Lung (tissue), 12 donors: ENCODE data around the gene FHAD1. TPM values are rescaled to one million over a fixed set of nuclear protein-coding genes. Genes with fewer than 3 reads are reported as not detected.

Source experiments
- ATAC-seq: fragments of 200-7000 bp; cut with Tn5 transposase; one replicate; pipeline ENCODE4 v1.9.1; 2020; ENCODE audit warnings: moderate number of reproducible peaks; ENCODE audit not compliant: insufficient read depth, low FRiP score
- DNase-seq, 3 donors: peaks; one replicate each; pipeline ENCODE4 v3.0.0-alpha.2; 2013 to 2017
- H3K27ac ChIP-seq, 2 donors: one replicate each; pipeline ENCODE4 v1.5.1; 2013; ENCODE audit warnings: mild to moderate bottlenecking in 2 of 2, moderate library complexity in 2 of 2, control low read depth in 1 of 2, inconsistent platforms in 1 of 2, low read depth in 1 of 2, low read length in 1 of 2
- H3K27me3 ChIP-seq, 3 donors: one replicate each; pipeline ENCODE4 v1.5.1; 2013; ENCODE audit warnings: low read length in 2 of 3; ENCODE audit not compliant: control insufficient read depth in 3 of 3, insufficient read depth in 3 of 3
- H3K36me3 ChIP-seq, 4 donors: one replicate each; pipeline ENCODE4 v1.5.1; 2013; ENCODE audit warnings: low read length in 4 of 4, mild to moderate bottlenecking in 1 of 4, moderate library complexity in 1 of 4; ENCODE audit not compliant: control insufficient read depth in 4 of 4, insufficient read depth in 4 of 4
- H3K4me1 ChIP-seq, 5 donors: one replicate each; pipeline ENCODE4 v1.5.1; 2013; ENCODE audit warnings: low read length in 5 of 5, mild to moderate bottlenecking in 2 of 5, moderate library complexity in 1 of 5; ENCODE audit not compliant: control insufficient read depth in 5 of 5, insufficient read depth in 5 of 5
- H3K4me3 ChIP-seq: one replicate; pipeline ENCODE4 v1.5.1; 2013; ENCODE audit warnings: mild to moderate bottlenecking, control low read depth, moderate library complexity
- H3K9ac ChIP-seq, 2 donors: one replicate each; pipeline ENCODE4 v1.5.1; 2013; ENCODE audit warnings: low read length in 2 of 2, control low read depth in 1 of 2; ENCODE audit not compliant: insufficient read depth in 1 of 2
- H3K9me3 ChIP-seq, 4 donors: one replicate each; pipeline ENCODE4 v1.5.1; 2013; ENCODE audit warnings: low read length in 3 of 4, mild to moderate bottlenecking in 1 of 4, moderate library complexity in 1 of 4; ENCODE audit not compliant: control insufficient read depth in 4 of 4, insufficient read depth in 3 of 4
- CTCF ChIP-seq: IDR thresholded peaks from 2 replicates; pipeline ENCODE4 v1.5.1; 2012; ENCODE audit warnings: mild to moderate bottlenecking; ENCODE audit errors: control extremely low read depth, extremely low read depth
- WGBS, 2 donors: extraction: QIAGEN DNeasy Blood & Tissue Kit; methylation state at CpG; one replicate each; pipeline ENCODE4 v1.1.7; 2013; 5-methylcytosine and 5-hydroxymethylcytosine counted together
- polyA plus RNA-seq, 2 donors: library from polyadenylated mRNA; stranded (reverse); fragments of 200-250 nt; gene quantifications; one replicate each; pipeline ENCODE4 v1.2.1, GENCODE V29; 2013
- total RNA-seq, 2 donors: library from RNA; depleted of rRNA in 1 of 2; stranded (reverse); fragments of >200 nt in 1 of 2; gene quantifications; one replicate each; pipeline ENCODE4 v1.2.1, GENCODE V29; 2014 to 2021
- donor health status: control.
- donor health status: control.
- donor health status: Bipolar disorder and iron deficiency.
- donor health status: healthy.
- donor health status: DM: yes; HTN: yes; CAD: no.

FHAD1 gene
- total and polyA plus RNA-seq, 4 donors: 4.4 to 25.9 (median 9.2) TPM

DNA sequence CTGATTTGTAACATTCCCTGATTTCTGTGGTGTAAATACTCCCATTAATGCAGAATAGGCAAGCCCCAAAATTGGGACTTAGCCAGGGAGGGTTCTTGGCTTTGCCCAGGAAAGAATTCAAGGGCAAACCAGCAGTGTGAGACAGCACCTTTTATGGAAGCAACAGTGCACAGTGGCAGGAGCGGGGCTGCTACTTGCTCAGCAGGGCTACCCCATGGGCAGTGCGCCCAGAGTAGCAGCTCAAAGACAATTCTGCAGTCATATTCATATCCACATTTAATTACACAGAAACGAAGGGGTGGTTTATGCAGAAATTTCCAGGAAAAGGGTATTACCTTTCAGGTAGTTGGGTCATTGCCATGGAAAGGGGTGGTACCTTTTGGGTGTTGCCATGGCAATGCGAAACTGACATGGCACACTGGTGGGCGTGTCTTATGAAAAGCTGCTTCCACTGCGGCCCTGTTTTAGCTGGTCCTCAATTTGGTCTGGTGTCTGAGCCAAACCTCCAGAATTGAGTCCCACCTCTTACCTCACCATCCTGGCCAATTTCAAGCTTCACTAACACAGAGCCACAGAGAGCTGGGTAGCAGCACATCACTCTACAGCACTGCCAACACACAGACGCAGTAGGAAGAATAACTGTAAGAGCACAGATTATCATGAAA is 35.9 kb downstream of the FHAD1 start:
- WGBS, 2 donors: 92 to 95% methylated on average over 7 of the region's 7 CpGs
- DNase-seq (no peak), ATAC-seq (no peak)
- TF ChIP-seq CTCF: no peak
- Histone ChIP-seq H3K4me3 (no peak overlapping the region), H3K4me1 (peaks cover 0 to 6% (median 2%) of the 10 kb centered on the region in 5 donors), H3K27me3 (no peaks in the 10 kb centered on the region), H3K9ac (no peak overlapping the region), H3K27ac (no peak overlapping the region), H3K36me3 (no peaks in the 10 kb centered on the region), H3K9me3 (no peaks in the 10 kb centered on the region)

GRCh38 chr1:15283526-15283925 is 36.5 kb downstream of the FHAD1 start:
- no peak for DNase-seq
- H3K36me3 ChIP-seq: no peaks in the 10 kb centered on the region
- peaks cover 0 to 6% (median 2%) of the 10 kb centered on the region in 5 donors for H3K4me1 ChIP-seq
- ATAC-seq: no peak
- no peak overlapping the region for H3K4me3 ChIP-seq
- no peaks in the 10 kb centered on the region for H3K27me3 ChIP-seq
- H3K9ac ChIP-seq: no peak overlapping the region
- TF ChIP-seq CTCF: no peak
- H3K9me3 ChIP-seq: no peaks in the 10 kb centered on the region
- WGBS, 2 donors: 93 to 100% methylated on average over 2 of the region's 2 CpGs
- no peak overlapping the region for H3K27ac ChIP-seq

DNA sequence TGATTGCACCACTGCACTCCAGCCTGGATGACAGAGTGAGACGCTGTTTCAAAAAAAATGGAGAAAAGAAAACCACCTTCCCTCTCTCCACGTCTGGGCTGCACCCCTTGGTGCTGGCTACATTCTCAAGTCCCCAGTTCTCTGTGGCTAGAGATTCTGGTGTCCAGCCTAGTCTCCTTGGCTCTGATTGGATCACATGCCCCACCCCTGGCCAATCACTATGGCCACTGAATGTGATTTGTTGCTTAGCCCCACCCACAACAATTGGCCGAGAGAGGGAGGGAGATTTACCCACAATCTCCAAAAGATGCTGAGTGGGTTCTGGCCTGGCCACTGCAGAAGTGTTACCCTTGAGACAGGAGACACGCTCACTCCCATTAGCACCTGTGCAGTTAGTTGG is 39.4 kb downstream of the FHAD1 start:
- Histone ChIP-seq H3K27ac (no peak overlapping the region), H3K36me3 (no peaks in the 10 kb centered on the region), H3K9ac (no peak overlapping the region), H3K4me1 (peaks cover 0 to 6% (median 2%) of the 10 kb centered on the region in 5 donors), H3K9me3 (peaks cover 0 to under 1% (median under 1%) of the 10 kb centered on the region in 4 donors), H3K4me3 (no peak overlapping the region), H3K27me3 (no peaks in the 10 kb centered on the region)
- 81 to 94% methylated on average over 4 of the region's 4 CpGs for WGBS, 2 donors
- ATAC-seq (no peak), DNase-seq (no peak)
- TF ChIP-seq CTCF: no peak
